NAMALWA (cell line): Measurements from ENCODE around the gene NELFB.

Experiments
- DNase-seq: peaks from one replicate; pipeline ENCODE4 v3.0.0-alpha.2; 2015; ENCODE audit warnings: low spot score

The NELFB gene

DNA sequence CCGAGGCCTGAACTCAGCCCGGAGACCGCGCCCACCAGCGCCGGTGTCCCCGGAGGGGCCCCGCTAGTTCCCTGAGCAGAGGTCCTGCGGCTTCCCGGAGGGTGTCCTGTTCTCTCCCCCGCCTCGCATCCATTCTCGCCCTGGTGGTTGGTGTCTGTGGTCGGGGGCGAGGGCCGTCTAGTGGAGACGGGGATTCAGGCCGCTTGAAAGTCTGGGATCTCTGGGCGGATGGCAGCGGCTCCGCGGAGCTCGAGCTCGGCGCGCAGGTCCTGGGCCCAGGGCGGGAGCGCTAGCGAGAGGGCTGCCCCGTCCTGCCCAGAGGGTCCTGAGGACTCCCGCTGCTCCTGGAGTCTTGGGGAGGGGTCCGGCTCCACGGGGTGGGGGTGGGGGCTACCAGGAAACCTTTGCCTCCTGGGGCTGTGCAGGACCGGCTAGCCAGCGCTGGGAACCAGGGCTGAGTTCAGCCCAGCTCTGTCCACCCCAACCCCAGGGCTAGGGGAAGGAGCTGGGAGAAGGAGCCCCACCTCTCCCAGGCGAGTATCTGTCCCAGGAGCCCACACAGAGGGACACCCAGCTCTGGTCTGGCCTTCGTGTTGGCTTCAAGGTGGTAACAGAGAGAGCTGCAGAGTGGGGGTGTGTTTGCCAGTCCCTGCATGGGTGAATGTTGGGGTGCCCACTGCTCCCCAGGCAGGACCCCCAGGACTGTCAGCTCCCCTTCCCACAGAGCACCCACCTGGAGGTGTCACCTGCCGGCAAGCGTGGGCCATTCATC is 26.4 kb downstream of the NELFB start:
- DNase-seq: no peak

DNA sequence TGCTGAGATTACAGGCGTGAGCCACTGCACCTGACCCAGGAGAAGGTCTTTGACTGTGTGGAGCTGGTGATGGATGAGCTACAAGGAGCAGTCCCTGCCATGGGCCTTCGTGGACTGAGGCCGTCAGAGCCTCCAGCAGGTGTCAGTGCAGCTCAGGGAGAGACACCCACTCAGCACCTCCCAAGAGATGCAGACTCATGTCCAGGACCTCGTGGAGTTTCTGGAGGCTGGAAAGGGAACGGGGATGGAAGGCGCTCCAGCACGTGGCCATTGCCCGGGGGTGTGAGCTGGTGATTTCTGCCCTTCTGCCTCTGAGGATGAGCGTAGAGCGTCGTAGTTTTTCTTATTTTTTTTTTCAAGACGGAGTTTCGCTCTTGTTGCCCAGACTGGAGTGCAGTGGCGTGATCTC is 31.9 kb downstream of the NELFB start:
- peak; percentile 71 for DNase-seq

DNA sequence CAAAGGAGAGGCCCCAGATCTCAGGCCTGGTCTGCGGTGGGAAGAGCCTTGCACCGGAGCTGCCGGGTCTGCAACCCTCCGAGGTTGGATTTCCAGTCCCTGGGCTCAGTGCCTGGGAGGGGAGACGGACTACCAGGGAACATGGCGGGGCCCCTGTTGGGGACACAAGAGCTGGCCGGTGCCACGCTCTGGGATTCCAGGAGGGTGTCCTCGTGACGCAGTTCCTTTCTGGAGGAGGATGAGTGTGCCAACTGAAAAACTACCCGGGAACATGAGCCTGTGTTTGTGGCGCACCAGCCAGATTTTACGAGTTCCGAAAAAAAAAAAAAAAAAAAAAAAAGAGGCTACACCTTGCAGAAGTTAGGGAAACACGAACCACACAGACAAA is 38.0 kb downstream of the NELFB start:
- DNase-seq: no peak

DNA sequence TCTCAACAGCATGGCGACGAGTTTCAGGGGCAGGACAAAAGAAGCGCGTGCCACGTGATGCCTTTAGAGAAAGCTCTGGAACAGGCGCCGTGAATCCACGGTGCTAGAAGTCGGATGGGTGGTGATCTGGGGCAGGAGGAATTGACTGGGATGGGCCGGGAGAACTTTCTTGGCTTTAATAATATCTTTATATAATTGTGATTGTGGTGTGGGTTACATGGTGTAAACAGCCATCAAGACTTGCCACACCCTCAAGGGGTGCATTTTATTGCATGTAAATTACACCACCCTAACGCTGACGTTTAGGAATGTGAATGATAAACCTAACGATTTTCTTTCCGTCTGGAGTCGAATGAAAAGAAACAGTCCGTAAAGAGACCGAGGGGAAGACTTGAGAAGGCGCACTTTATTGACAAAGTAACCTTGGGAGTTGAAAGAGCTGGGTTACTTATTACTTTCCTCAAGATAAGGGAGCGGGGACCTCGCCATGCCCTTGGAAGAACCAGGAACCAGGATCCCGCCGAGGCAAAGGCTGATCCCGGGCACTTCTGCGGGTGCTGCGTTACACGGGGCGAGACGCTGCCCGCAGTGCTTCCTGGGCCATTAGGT is 38.5 kb downstream of the NELFB start:
- DNase-seq: no peak

DNA sequence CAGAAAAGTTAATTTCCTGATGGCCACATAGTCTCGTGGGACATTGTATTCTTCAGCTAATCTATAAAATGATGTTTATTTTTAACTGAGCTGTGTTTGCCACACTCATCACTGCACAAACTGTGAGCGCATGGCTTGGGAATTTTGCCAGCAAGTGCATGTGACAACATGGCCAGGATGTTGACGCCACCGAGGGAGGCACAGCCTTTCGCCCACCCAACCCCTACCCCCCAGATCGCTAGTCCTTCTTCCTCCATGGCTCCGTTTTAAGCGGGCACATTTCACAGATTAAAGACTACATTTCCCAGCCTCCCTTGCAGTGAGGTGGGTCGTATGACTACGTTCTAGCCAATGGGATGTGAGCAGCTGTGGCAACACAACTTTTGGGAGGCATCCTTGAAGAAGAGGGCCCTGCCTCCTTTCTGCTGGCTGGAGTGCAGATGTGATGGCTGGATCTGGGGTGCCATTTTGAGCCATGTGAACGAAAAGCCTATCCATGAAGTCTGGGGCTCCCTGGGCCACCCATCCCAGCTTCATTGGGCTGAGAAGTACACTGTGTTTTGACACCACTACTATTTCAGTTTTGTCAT is 39.1 kb downstream of the NELFB start:
- DNase-seq: peak; percentile 83

DNA sequence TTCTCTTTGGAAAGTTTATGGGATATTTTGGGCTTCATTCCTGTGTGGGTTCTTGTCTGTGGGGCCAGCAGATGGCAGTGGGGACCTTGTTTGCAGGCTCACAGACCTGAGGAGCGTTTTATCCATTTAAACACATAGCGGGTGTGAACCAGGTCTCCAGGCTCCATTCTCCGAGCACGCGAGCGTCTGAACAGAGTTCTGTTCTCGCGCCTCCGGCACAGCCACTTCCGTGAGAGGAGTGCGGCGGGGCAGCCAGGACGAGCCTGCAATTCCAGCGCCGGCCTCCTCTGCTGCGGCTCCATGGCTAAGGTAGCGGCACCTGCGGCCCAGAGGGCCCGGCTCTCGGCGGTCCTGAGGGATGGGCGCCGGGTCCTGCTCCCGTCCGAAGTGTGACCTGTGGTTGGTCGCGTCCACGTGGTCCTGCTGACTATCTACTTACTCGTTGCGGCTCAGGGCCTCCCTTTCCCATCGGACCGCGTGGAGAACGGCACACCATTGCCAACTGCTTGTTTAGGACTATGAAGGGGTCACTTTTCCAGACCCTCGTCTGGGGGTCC is 39.6 kb downstream of the NELFB start:
- no peak for DNase-seq

DNA sequence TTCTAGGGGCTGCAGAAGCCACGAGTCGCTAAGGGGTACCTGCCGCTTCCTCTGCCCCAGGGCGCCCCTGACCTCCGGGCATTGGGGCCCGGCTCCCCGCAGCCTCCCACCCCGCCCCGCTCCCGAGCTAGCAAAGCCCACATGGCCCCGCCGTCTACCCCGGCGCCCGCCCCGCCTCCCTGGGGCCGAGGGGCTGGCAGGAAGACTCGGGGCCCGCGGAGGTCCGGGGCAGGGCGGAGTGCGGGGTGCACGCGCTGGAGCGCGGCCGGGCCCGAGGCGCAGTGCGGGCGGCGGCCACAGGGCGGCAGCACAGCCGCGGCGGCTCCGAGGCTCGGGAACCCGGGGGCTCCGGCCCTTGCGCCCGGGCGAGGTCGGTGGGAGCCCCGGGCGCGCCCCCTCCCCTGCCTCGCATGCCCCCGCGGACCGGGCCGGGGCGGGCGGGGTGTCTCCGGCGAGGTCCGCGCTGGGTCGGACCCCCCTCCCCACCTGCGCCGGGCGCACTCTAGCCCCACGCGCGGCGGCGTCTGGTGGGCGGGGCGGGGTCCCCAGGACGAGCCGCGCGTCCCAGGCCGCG is 40.2 kb downstream of the NELFB start:
- peak; percentile 51 for DNase-seq

DNA sequence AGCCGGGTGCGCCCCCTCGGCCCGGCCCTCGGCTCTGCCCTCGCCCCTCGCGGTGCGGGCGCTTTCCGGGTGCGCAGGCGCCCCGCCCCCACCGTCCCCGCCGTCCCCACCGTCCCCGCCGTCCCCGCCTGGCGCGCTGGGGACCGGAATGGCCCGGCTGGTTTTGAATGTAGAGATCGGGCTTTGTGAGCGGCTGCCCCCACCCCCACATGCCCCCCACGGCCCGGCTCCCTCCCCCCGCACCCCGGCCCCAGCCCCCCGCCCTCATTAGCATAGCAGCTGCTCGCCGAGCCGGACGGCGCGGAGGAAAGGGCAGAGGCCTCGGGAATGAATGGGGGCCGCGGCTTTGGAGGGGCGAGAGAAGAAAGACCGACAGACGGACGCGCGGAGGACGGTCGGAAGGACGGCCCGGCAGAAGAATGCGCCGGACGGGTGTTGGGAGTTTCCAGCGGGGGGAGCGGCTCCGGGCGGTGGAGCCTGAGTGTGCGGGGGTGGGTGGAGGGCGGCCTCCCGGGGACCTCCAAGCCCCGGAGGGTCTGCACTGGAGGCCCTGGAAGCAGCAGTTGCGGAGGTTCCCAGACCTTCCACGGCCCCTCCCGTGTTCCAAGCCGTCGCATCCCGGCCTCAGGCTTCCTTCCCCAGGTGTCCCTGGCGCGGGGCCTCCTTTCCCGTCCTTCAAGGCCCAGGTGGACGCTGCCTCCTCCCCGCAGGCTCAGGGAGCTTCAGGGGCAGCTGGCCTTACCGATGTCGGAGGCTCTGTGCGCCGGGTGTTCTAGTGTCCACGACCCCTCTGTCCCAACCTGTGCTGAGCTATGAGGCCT is 40.9 kb downstream of the NELFB start:
- no peak for DNase-seq

DNA sequence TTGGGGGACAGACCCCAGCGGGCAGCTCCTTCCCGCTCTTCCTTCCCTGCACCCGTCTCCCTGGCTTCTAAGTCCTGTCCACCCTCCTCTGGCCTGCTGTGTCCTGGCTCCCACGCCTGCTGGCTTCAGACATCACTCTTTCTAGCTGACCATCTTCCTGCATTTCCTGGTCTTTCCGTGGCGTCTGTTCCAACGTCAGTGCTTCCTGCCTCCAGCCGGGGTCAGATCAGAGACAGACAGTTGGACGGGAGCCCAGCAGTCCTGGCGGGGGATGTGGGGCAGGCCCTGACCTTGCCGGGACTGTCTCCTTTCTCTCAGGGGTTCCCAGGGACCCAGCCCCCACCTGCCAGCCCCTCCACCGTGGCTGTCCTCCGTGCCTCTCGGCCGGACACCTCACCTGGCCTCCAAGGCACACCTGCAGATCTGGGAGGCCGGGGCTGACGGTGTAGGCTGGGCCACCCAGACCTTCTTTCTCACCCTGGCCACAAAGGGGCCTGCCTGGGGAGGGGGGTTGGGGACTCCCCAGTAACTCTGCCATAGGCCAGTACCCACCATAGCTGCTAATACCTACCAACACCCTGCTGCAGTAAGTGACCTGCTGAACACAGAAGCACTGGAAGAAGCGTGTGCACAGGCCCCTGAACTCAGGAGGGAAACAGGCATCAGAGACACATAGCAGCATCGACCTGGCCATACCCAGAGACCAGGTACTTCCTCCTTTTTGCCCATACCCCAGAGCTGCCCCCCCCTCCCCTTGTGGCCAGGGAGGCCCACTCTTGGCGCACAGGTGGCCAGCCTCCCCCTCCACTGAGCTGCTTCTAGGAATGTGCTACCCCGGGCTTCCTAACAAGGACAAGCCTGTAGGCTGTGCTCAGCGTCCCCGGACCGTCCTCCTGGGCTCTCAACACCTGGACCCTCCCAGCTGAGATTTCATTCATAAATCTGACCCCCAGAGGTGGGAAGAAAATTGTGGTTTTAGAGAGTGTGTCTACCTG is 41.8 kb downstream of the NELFB start:
- no peak for DNase-seq

DNA sequence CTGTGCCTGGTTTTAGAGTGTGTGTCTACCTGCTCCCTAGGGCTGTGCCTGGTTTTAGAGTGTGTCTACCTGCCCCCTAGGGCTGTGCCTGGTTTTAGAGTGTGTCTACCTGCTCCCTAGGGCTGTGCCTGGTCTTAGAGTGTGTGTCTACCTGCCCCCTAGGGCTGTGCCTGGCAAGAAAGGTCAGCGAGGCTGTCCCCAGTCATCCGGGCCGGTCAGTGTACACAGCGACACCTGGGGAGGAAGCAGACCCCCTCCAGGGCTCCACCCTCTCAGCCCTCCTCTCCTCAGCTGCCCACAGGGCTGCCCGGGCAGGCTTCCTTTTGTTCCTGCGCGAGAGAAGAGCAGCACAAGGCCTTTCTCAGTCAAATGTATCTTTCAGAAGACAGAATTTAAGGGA is 42.8 kb downstream of the NELFB start:
- DNase-seq: no peak

DNA sequence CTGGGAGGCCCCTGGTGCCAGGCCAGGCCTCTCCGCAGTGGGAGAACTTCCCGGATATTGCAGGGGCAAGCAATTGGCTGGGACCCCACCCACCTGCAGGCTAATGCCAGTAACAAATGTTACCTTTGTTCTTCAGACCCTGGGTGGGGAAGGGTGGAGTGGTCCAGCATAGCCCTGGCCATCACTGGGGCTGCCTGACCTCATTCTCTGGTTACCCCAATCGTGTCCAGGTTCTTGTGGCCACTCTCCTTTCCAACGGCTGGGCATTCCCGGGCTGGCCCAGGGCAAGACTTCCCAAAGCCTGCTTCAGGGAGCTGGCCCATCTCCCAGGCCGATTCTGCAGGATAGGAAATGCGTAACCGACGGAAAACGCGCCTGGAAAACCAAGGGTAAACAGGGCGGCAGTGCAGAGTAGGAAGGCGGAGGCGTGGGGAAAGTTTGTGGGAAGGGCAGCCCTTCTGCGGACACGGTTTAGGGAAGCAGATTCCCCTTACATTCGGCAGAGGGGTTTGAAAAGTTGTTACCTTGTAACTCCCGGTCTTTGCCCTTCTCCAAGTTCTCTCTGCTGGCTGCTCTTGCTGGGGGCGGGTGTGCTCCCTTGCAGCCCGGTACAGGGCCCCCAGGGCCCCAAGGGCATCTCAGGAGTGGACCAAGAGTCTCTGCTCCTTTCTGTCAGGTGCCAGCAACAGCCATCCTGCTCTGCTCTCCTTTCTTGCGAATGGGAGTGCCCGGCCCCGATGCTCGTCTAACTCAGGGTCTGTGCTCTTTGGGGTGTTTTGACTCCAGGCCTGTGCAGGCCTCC is 43.5 kb downstream of the NELFB start:
- no peak for DNase-seq

DNA sequence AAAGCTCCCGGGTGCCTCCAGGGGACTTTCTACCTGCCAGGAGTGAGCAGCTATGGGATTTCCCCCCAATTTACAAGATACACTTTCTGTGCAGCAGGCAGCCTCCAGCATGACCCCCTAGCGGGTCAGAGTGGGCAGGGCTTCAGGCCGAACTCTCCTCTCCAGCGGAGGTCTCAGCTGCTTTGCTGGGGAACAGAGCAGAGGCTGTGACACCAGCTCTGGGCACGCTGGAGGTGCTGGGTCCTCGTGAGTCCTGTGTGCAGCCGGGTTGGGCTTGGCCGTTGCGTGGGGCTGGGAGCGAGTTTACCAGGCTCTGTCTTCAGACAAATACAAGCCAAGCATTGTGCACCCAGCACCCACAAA is 44.1 kb downstream of the NELFB start:
- DNase-seq: no peak

DNA sequence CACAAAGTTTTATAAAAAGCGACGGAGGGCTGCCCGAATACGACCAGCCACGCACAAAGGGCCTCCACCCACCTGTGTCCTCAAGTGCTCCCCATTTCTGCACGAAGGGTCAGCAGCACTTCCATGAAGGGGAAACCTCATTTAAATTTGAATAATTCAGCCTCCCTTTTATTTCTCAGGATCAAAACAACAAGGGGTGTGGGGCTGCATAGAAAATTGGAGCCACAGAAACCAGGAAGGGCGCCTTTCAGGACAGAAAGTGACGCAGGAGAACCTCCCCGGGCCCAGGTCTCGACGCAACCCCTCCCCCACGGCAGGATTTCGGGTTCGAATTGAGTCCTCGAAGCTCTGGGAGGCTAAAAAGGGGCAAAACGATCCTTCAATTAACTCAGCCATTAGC is 44.8 kb downstream of the NELFB start:
- no peak for DNase-seq

DNA sequence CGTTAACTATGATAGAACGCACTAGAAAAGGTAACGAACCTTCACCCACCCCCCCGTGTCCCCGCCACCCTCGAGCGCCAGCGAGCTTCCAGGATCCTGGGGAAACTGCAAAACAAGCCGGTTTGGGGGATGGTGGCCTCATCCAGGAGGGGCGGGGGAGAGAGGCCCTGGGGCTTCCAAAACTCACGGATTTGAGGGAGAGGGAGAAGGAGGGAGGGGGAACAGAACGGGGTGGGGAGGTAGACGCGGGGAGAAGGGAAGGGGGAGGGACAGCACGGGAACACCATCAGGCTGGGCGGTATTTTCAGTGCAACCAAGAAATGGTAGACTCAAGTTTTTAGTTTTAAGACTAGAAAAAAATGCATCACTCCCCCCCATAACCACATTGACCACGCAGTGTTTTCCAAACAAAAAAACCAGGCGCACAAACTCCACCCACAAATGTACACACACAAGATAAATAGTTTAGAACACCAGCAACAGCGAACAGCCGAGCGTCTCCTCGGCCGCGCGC is 45.5 kb downstream of the NELFB start:
- DNase-seq: no peak

DNA sequence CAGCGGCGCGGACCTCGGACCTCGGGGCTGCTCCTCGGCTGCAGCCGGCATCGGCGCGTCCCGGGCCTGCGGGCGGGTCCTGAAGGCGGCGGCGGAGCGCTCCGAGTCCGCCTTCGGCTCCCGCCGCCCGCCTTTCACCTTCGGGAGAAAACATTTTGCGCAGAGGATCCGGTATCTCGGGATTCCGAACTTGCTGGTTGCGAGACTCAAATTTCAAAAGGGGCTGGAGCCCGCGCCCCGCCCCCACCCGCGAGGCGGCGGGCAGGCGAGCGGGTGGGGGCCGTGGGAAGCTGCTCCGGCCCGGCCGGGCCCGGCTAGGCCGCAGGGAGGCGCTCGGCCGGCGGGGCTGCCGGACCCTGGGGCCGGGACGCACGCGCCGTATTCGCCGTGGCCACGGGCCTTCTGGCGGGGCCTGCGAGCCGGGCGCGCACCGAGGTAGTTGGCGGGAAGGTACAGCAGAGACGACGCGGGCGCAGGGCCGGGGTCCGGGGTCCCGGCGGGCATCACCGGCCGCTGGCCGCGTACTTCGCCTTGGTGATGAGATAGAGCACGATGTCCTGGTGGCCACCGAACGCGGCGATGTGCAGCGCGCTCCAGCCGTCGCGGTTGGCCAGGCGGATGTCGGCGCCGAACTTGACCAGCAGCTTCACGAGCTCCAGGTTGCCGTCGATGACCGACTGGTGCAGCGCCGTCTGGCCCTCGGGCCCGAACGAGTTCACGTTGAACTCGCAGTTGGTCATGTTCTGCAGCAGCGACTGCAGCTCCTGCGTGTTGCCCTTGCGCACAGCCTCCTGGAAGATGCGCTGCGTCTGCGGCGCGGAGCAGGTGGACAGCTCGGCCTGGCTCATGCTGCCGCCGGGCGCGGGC is 46.2 kb downstream of the NELFB start:
- DNase-seq: no peak

DNA sequence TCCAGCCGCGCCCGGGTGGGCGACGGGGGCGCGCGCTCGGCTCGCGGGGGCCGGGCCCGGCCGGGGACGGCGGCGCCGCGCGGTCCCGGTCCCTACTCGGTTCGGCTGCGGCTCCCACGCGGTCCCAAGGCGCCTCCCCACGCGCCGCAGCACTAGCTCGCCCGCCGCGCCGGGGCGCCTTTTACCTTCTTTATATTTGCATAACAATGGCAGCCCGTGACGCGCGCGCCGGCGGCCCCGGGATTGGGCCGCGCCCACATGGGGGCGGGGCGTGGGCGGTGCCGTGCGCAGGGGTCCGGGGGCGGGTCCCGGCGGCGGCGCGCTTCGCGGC is 47.0 kb downstream of the NELFB start, which contains the start of gene NRARP:
NRARP (minus strand) TSS at position 154 of the 331 bp plus-strand sequence. CDS start 343 bp downstream, outside the sequence.
- DNase-seq: peak; percentile 86

DNA sequence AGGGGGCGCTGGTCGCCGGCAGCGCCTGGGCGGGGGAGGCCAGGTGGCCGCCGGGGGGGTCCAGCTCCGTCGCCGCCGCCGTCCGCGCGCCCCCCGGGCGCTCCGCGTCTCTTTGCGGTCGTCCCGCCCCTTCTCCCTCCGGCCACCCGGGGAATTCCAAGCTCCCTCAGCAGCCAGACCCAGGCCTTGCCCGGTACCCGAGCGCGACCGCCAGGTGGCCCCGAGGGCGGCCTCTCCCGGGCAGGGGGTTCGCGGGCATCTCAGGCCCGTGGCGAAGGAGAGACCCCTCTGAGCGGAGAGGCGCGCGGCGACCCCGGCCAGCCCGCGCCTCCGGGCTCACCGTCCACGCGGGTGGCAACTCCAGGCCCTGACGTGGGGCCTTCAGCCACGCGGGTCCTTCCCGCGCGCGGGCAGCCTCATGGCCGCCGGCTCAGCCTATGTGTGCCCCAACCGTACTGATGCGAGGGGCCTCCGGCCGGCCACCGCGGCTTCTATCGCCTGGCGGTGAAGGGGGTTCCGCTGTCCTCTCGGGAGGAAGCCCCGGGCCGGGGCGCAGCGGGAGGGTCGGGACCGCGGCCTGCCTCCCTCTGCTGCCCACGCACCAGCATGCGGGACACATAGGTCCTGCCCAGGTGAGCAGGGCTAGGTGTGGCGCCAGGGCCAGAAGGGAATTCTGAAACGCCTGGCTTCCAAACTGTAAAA is 47.5 kb downstream of the NELFB start:
- DNase-seq: no peak
